Measurements from ENCODE around the gene NOTCH3. TPM values are rescaled to one million over a fixed set of nuclear protein-coding genes. Genes with fewer than 3 reads are reported as not detected.

Gene NOTCH3
- total RNA-seq, 1 experiment from 2014 or later, result 164 TPM

DNA sequence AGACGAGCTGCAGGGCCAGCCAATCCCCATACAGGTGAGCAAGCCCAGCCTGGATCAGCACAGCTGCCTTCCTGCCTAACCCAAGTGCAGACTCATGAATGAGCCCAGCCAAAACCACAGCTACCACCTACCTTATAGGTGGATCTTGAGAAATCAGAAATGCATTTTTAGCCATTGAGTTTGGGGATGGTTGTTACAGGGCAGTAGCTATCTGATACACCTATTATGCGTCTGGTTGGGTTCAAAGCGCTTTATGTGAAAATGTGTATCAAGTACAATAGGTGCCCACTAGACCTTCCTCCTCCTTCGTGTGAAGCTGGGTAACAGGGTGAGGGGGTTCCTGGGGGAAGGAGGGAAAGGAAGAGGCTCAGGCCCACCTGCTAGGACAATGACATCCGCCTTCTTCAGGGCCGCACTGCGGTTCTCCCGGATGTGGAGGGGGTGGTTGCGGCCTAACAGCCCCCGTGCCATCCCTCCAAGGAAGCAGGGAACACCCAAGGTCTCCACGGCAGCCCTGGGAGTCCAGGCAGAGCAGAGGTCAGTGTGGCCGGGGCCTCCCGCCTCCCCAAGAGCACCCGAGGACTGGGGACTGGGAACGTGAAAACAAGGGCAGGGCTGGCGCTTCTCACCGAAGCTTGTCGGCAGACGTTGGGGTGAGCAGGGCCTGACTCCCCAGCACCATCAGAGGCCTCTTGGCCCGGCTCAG lies 81.9 kb downstream of the NOTCH3 start:
- H3K4me3 Mint-ChIP-seq, result no peak overlapping the region; a peak in 1 of 5 replicates
- TF ChIP-seq, protein P1, sequence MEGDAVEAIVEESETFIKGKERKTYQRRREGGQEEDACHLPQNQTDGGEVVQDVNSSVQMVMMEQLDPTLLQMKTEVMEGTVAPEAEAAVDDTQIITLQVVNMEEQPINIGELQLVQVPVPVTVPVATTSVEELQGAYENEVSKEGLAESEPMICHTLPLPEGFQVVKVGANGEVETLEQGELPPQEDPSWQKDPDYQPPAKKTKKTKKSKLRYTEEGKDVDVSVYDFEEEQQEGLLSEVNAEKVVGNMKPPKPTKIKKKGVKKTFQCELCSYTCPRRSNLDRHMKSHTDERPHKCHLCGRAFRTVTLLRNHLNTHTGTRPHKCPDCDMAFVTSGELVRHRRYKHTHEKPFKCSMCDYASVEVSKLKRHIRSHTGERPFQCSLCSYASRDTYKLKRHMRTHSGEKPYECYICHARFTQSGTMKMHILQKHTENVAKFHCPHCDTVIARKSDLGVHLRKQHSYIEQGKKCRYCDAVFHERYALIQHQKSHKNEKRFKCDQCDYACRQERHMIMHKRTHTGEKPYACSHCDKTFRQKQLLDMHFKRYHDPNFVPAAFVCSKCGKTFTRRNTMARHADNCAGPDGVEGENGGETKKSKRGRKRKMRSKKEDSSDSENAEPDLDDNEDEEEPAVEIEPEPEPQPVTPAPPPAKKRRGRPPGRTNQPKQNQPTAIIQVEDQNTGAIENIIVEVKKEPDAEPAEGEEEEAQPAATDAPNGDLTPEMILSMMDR (conservative IDR thresholded peaks at IDR 0.05), result no peak
- H4K91ac ChIP-seq (ENCODE audit: insufficient read length, low read depth, low read length), result no peak overlapping the region
- no peak for DNase-seq
- H3K4me2 ChIP-seq (ENCODE audit: insufficient read depth, insufficient read length, low read length), result no peak overlapping the region
- H3K27ac Mint-ChIP-seq, result no peak overlapping the region
- peaks cover under 1% of the 10 kb centered on the region for H3K79me1 ChIP-seq (ENCODE audit: insufficient read depth, low read depth, low read length, poor library complexity, severe bottlenecking)
- H2BK20ac ChIP-seq (ENCODE audit: low read depth, low read length, poor library complexity, severe bottlenecking), result no peak overlapping the region
- H2BK5ac ChIP-seq (ENCODE audit: insufficient read length, low read length), result no peak overlapping the region
- H3K4me1 Mint-ChIP-seq, result peaks cover under 1% of the 10 kb centered on the region in 2 experiments; a peak in 2 of 4 replicates
- H3K27me3 Mint-ChIP-seq (ENCODE audit: low read depth), result no peaks in the 10 kb centered on the region
- H3K36me3 Mint-ChIP-seq (ENCODE audit: insufficient read depth in 1 of 3, low read depth in 3 of 3), result peaks cover 48 to 86% (median 83%) of the 10 kb centered on the region in 3 experiments; a peak in 6 of 7 replicates
- no peak overlapping the region for H3K23ac ChIP-seq (ENCODE audit: insufficient read length, low read depth, low read length)
- no CpG with 5 or more reads among the region's 20 CpGs for WGBS (ENCODE audit: extremely low coverage, insufficient read length, low lambda C conversion rate)
- no peak overlapping the region for H3K18ac ChIP-seq (ENCODE audit: insufficient read length, low read depth, low read length)
- no peak overlapping the region for H2BK15ac ChIP-seq (ENCODE audit: low read depth, low read length)
- H3K9ac ChIP-seq (ENCODE audit: extremely low read depth, insufficient read length, low read length), result no peak overlapping the region
- H3K9me3 ChIP-seq (ENCODE audit: control insufficient read depth, low read depth, low read length), result no peaks in the 10 kb centered on the region
- no peak overlapping the region for H4K5ac ChIP-seq (ENCODE audit: insufficient read length, low read depth, low read length)
- no peaks in the 10 kb centered on the region for H3K23me2 ChIP-seq (ENCODE audit: insufficient read length, low read depth, low read length, poor library complexity, severe bottlenecking)
- no peak overlapping the region for H2BK12ac ChIP-seq (ENCODE audit: insufficient read length, low read depth, low read length)
- no peaks in the 10 kb centered on the region for H4K20me1 ChIP-seq (ENCODE audit: control insufficient read depth, insufficient read depth, insufficient read length)
- no peak overlapping the region for H2AFZ ChIP-seq (ENCODE audit: low read length)
- no peak overlapping the region for H2AK5ac ChIP-seq (ENCODE audit: insufficient read length, low read length)
- no peaks in the 10 kb centered on the region for H3K27me3 ChIP-seq (ENCODE audit: insufficient read depth, low read length)
- H3K4ac ChIP-seq (ENCODE audit: low read depth, low read length), result no peak overlapping the region
- no peaks in the 10 kb centered on the region; the same call in 1 of the 2 replicates for H3K79me2 ChIP-seq (ENCODE audit: insufficient read depth, low read length)
- H3K27ac ChIP-seq (ENCODE audit: insufficient read length, low read depth, low read length), result no peak overlapping the region
- H2BK120ac ChIP-seq (ENCODE audit: low read depth, low read length, poor library complexity, severe bottlenecking), result no peak overlapping the region
- no peaks in the 10 kb centered on the region; a peak in 2 of 5 replicates for H3K9me3 Mint-ChIP-seq
- H4K8ac ChIP-seq (replicated peaks; ENCODE audit: insufficient read length, low read depth, low read length), result no peak overlapping the region
- no peak overlapping the region for H3K56ac ChIP-seq (ENCODE audit: insufficient read length, low read depth, low read length)
- no peak overlapping the region for H3K14ac ChIP-seq (ENCODE audit: insufficient read depth, low read length)
- no peak overlapping the region for H3T11ph ChIP-seq (ENCODE audit: low read length)
- no peaks in the 10 kb centered on the region for H3K4me1 ChIP-seq (ENCODE audit: insufficient read depth, low read length)

Measured in H9 (cell line).